Neuron (in vitro differentiated cells): ENCODE data around the gene SLC30A4.

Experiments
- H2AFZ ChIP-seq: one replicate; pipeline ENCODE4 v1.6.1; 2013; ENCODE audit warnings: low read depth, mild to moderate bottlenecking, inconsistent platforms, low read length, moderate library complexity
- H3K27me3 ChIP-seq: one replicate; pipeline ENCODE4 v1.6.1; 2013; ENCODE audit warnings: low read length; ENCODE audit not compliant: insufficient read depth
- H3K36me3 ChIP-seq: one replicate; pipeline ENCODE4 v1.6.1; 2013; ENCODE audit warnings: low read length; ENCODE audit not compliant: insufficient read depth
- H3K4me1 ChIP-seq: one replicate; pipeline ENCODE4 v1.6.1; 2013; ENCODE audit warnings: low read length; ENCODE audit not compliant: insufficient read depth
- H3K4me3 ChIP-seq: 2 replicates; pipeline ENCODE4 v1.5.1; 2013; ENCODE audit warnings: mild to moderate bottlenecking, low read length, moderate library complexity
- H3K9me3 ChIP-seq: one replicate; pipeline ENCODE4 v1.6.1; 2013; ENCODE audit warnings: low read length

The SLC30A4 gene

GRCh38 chr15:45435124-45435903, 87.2 kb downstream of the SLC30A4 start:
- Histone ChIP-seq H3K4me3 (no peak overlapping the region), H3K27me3 (no peaks in the 10 kb centered on the region), H3K36me3 (no peaks in the 10 kb centered on the region)

GRCh38 chr15:45434078-45434567, 88.4 kb downstream of the SLC30A4 start:
- Histone ChIP-seq H3K36me3 (no peaks in the 10 kb centered on the region), H3K4me1 (no peaks in the 10 kb centered on the region), H3K4me3 (no peak overlapping the region), H2AFZ (no peak overlapping the region), H3K27me3 (no peaks in the 10 kb centered on the region), H3K9me3 (no peaks in the 10 kb centered on the region)

More at GRCh38 chr15:45435124-45435903, 87.2 kb downstream of the SLC30A4 start:
- no peaks in the 10 kb centered on the region for H3K9me3 ChIP-seq
- no peaks in the 10 kb centered on the region for H3K4me1 ChIP-seq
- H2AFZ ChIP-seq, result no peak overlapping the region

GRCh38 chr15:45431511-45431910, 91.0 kb downstream of the SLC30A4 start:
- H3K27me3 ChIP-seq, result no peaks in the 10 kb centered on the region
- H3K9me3 ChIP-seq, result no peaks in the 10 kb centered on the region
- no peaks in the 10 kb centered on the region for H3K36me3 ChIP-seq
- no peaks in the 10 kb centered on the region for H3K4me1 ChIP-seq
- H3K4me3 ChIP-seq, result no peak overlapping the region
- no peak overlapping the region for H2AFZ ChIP-seq

- Histone ChIP-seq H3K27me3 (no peaks in the 10 kb centered on the region), H3K9me3 (no peaks in the 10 kb centered on the region), H3K4me3 (no peak overlapping the region), H2AFZ (no peak overlapping the region), H3K36me3 (no peaks in the 10 kb centered on the region), H3K4me1 (no peaks in the 10 kb centered on the region)
Measured at GRCh38 chr15:45429941-45430792, 92.4 kb downstream of the SLC30A4 start.
